ENCODE data around the gene KLRF1.

Gene KLRF1, protein sequence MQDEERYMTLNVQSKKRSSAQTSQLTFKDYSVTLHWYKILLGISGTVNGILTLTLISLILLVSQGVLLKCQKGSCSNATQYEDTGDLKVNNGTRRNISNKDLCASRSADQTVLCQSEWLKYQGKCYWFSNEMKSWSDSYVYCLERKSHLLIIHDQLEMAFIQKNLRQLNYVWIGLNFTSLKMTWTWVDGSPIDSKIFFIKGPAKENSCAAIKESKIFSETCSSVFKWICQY

DNA sequence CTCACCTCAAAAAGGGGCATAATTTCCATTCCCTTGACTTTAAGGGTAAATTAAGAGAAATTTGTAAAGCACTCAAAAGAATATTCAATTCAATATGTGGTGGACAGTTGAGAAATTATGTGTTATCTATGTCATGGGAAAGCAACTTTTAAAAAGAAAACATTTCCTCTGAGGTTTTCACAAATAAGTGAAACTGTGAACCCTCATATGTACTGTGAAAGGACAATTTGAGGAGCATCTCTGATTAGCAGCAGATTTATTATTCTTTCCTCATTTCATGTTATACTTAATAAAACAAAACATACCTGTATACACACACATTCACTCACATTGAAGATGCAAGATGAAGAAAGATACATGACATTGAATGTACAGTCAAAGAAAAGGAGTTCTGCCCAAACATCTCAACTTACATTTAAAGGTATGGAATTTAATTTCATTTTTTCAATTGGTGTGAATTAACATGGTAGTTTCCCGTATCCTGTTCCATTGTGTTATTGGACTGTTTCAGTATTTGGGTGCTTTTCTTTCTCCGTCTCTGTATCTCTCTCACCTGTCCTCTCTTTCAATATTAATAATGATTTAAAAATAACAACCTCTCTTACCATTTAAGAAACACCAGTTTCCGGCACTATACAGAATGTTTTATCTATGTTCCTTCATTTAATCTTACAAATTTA, at the start of gene KLRF1:
Gene KLRF1 (plus strand): TSS at position 273 of the 680 bp plus-strand sequence. CDS start 64 bp downstream, at position 337.
- DNase-seq, result no peak

- no peak for DNase-seq
Measured at GRCh38 chr12:9779209-9779608, 48.1 kb upstream of the KLRF1 start.

- no peak for DNase-seq
Measured at GRCh38 chr12:9781360-9781759, 45.9 kb upstream of the KLRF1 start.

- DNase-seq, result no peak
Measured at GRCh38 chr12:9782547-9783382, 44.5 kb upstream of the KLRF1 start.

GRCh38 chr12:9784326-9784725, 43.0 kb upstream of the KLRF1 start:
- DNase-seq, result no peak

DNA sequence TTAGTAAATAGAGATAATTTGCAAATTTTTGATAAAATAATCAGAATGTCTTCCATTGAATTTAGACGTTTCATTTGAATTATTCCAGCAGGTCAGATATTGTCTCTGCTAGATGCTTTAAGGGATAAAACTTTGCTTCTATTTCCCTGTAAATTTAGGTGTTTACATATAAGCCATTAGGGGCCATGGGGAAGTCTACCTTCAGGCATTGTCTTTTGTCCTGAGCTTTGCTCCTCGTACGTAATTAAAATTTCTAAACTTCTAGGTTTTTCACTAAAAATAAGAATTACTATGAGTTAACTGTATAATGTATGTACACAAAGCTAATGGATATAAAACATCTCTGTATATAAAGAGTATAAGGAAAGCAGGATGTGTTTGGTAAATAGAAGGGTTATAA, 42.5 kb upstream of the KLRF1 start:
- DNase-seq, result no peak

DNA sequence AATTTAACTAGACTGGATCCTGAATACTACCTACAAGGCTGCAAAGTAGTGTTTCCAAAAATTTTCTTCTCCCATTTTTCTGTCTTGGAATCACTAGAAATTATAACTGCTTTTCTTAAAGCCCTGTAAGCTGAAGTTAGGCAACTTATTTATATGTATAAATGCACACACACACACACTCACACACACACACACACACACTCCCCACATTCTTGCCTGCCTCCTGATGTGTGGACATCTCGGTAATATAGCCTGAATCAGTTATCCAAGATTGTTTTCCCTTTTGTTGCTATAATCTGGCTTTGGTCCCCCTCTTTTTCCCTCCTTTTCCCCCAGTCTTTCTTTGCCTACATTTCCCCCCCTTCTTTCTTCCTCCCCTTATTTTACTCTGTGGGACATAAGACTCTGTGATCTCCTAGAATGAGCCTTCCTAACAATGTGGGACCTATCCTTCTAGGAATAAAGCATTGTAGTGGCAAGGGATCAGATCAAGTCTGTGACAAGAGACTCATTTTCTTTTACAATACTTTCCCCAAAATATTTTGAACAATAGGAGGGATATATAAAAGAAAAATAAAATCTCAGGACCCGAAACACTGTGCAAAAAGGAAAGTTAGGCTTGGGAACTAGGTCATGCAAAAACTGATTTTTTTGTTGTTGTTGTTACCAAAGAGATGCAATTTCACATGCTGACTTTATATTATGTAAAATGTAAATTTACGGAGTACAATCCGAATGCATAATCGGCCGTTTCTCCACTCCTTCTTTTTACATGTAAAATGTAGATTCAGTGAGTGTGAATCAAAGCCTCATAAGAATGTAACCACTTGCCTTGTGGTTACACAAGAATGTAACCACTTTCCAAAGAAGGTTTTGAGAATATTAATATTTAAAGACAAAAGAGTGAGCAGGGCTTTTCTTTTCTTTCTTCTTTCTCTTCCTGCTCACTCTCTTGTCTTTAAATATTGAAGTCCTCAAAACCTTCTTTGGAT, 40.3 kb upstream of the KLRF1 start:
- no peak for DNase-seq

DNA sequence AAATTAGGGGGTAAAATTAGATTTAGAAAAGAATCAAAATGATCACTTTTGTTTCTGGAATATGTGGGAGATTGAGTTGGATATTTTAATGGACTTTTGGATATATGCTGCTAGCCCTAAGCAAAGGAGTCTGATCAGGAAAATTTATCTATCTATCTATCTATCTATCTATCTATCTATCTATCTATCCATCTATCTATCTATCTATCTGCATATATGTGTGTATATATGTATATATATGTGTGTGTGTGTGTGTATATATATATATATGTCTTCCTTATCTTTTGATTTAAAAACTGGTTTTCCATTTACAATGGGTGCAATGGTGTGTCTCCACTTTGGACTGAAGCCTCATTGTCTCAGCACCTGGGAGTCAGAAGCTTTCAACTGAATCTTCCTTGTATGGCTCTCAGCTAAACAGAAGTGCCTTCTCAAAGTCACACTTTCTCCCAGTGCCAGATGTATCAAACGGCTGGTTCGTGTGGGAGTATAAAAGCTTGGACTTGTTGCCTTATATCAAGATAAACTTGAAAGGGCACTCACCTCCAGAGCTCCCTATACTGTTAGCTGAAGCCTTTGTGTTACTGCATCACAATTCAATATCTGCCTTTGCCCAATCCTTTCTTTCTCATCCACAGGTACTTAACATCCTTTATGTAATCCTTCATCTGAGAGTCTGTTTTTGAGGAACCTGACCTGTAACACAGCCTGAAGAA, 34.9 kb upstream of the KLRF1 start:
- DNase-seq, result no peak

DNA sequence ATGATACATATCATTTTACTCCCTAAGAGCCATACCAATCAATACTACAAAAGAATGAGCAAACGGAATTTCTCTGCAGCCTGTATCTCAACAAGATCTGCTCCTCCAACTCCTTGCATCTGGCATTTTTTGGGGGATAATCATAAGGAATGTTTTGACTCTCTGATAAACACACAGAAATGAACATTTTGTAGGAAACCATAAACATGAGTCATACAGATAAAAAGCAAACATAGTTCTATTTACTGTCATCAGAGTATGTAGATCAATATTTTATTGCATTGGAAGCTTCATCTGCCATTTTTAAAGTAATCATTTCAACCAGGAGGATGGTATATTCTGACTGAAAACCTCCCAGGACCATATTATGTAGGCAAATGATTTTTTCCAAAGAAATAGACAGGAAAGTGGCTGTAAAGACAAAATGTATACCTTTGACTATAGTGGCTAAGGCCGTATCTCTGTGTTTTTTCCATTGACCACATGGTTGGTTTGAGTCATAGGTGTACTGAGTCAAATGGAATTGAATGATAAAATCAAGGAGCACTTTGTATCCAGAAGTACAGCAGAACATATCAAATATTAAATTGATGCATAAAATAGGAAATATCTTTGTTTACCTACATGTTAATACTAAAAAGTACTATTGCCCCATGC, 34.2 kb upstream of the KLRF1 start:
- no peak for DNase-seq

- no peak for DNase-seq
Measured at GRCh38 chr12:9793779-9794395, 33.4 kb upstream of the KLRF1 start.

- no peak for DNase-seq
Measured at GRCh38 chr12:9794484-9795093, 32.7 kb upstream of the KLRF1 start.

DNA sequence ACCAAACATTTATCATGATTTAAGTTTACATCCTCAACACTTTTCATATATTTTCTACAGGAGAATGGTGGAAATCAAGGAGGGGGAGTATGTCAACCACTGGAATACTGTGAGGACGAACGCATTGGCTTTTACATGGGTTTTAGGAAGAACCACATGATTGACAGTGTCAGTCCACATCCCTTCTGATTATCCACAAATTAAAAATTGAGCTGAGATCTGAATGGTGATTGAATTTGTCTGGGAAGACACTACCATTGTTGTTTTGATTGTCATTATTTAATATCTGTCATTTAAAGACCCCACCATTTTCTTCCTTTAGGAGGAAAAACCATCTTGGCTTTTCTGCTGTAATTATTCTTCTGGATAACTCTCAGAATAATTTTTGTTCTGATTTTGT, 31.3 kb upstream of the KLRF1 start:
- DNase-seq, result no peak

GRCh38 chr12:9796346-9796745, 30.9 kb upstream of the KLRF1 start:
- DNase-seq, result no peak

DNA sequence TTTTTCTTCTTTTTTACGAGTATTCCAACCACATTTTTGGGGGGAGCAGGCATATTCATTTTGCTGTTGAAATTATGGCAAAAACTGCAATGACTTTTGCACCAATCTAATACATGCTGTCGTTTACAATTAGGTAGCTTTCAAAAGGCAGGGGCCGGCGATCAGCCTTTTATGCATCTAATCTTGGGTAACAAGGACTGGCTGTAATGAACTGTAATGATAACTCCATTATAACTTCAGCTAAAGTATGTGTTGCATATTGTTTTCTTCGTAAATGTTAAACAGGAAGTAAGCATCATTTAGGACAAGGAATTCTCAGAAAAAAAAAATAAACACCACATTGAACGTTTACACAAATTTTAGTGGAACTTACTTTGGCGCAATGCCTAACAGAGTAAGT, 30.3 kb upstream of the KLRF1 start:
- DNase-seq, result no peak

- DNase-seq, result peak; percentile 24
Measured at GRCh38 chr12:9797722-9798619, 29.3 kb upstream of the KLRF1 start.

DNA sequence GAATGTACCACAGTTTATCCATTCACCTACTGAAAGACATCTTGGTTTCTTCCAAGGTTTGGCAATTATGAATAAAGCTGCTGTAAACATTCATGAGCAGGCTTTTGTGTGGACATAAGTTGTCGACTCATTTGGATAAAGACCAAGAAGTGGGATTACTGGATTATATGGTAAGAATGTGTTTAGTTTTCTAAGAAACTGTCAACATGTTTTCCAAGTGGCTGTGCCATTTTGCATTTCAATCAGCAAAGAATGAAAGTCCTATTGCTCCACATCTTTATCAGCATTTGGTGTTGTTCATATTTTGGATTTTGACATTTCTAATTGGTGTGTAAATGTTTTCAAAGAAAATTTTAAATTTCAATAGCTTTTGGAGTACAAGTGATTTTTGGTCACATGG, 27.3 kb upstream of the KLRF1 start:
- DNase-seq, result no peak

- no peak for DNase-seq
Measured at GRCh38 chr12:9805883-9806282, 21.4 kb upstream of the KLRF1 start.

DNA sequence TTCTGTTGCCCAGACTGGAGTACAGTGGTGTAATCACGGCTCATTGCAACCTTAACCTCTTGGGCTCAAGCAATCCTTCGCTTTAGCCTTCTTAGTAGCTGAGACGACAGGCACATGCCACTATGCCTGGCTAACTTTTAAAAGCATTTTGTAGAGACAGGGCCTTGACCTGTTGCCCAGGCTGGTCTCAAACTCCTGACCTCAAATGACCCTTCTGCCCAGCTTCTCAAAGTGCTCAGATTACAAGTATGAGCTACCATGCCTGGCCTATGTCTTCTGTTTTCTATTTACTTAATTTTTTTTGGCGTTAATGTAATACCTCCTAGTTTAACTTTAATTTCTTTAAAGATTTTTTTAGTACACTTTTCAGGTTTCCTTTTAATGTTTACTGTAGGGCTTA, 20.6 kb upstream of the KLRF1 start:
- DNase-seq, result no peak

GRCh38 chr12:9808504-9808903, 18.8 kb upstream of the KLRF1 start:
- DNase-seq, result no peak

Data from right hindlimb (tissue), 1 donor.